Astrocyte (in vitro differentiated cells and primary cell): ENCODE results near the gene SLC25A36.

Source experiments
- EZH2 ChIP-seq: IDR thresholded peaks from 2 replicates; pipeline ENCODE4 v1.6.1; 2012; ENCODE audit warnings: mild to moderate bottlenecking, low read length, inconsistent platforms; ENCODE audit not compliant: insufficient read depth
- TF ChIP-seq, protein P1 (sequence below): IDR thresholded peaks from 2 replicates; pipeline ENCODE4 v1.5.1; 2011; ENCODE audit warnings: low read depth, mild to moderate bottlenecking, inconsistent platforms, low read length, moderate library complexity; ENCODE audit not compliant: insufficient read depth

DNA sequence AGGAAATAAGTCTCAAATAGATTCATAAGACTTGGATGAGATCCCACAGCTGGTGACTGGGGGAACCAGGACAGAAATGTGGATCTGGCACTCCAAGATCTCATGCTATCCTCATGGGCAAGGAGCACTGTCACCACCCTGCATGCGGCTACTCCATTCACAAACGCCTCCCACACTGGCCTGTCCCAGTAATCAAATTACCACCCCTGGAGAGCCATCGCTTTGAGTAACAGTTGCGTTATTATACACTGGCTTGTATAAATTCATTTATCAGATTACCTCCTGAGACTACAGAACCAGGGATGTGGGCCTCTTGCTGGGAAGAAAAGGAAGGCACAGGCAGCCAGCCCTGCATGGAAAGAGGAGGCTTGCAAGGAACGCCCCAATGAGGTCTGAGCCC is 27.9 kb upstream of the SLC25A36 start:
- TF ChIP-seq, protein P1, sequence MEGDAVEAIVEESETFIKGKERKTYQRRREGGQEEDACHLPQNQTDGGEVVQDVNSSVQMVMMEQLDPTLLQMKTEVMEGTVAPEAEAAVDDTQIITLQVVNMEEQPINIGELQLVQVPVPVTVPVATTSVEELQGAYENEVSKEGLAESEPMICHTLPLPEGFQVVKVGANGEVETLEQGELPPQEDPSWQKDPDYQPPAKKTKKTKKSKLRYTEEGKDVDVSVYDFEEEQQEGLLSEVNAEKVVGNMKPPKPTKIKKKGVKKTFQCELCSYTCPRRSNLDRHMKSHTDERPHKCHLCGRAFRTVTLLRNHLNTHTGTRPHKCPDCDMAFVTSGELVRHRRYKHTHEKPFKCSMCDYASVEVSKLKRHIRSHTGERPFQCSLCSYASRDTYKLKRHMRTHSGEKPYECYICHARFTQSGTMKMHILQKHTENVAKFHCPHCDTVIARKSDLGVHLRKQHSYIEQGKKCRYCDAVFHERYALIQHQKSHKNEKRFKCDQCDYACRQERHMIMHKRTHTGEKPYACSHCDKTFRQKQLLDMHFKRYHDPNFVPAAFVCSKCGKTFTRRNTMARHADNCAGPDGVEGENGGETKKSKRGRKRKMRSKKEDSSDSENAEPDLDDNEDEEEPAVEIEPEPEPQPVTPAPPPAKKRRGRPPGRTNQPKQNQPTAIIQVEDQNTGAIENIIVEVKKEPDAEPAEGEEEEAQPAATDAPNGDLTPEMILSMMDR: no peak
- TF ChIP-seq EZH2: no peak
